ENCODE data around the gene EDC4.

DNA sequence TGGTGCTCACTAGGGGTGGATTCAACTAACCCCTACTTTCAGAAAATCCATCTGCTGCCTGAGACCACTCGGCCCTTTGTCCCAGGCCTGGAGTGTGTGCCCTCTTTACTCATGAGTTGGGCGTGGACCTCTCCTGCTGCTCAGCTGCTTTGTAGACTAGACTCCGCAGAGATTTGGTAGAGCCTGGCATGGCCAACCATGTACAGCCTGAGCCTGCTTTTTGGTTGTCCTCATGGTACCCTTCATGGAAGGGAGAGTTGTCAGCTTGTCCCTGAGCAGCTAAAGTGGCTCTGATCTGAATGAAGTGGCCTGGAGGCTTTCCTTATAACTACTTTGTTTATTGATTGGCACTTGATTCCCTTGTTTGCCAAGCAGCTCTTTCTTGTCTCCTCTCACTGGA, 1.5 kb downstream of the EDC4 start:
- TF ChIP-seq GLI4 (tag by site-specific recombination; IDR thresholded peaks at IDR 0.05) = no peak
- TF ChIP-seq, protein P1, sequence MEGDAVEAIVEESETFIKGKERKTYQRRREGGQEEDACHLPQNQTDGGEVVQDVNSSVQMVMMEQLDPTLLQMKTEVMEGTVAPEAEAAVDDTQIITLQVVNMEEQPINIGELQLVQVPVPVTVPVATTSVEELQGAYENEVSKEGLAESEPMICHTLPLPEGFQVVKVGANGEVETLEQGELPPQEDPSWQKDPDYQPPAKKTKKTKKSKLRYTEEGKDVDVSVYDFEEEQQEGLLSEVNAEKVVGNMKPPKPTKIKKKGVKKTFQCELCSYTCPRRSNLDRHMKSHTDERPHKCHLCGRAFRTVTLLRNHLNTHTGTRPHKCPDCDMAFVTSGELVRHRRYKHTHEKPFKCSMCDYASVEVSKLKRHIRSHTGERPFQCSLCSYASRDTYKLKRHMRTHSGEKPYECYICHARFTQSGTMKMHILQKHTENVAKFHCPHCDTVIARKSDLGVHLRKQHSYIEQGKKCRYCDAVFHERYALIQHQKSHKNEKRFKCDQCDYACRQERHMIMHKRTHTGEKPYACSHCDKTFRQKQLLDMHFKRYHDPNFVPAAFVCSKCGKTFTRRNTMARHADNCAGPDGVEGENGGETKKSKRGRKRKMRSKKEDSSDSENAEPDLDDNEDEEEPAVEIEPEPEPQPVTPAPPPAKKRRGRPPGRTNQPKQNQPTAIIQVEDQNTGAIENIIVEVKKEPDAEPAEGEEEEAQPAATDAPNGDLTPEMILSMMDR (tag by site-specific recombination; IDR thresholded peaks at IDR 0.05) = no peak
- TF ChIP-seq ZBTB20 (tag by site-specific recombination; IDR thresholded peaks at IDR 0.05) = no peak
- no peak for TF ChIP-seq ZNF776 (tag by site-specific recombination; IDR thresholded peaks at IDR 0.05; ENCODE audit: borderline replicate concordance)
